A549 (cell line): ENCODE data around the gene PFKFB4. TPM values are rescaled to one million over a fixed set of nuclear protein-coding genes. Genes with fewer than 3 reads are reported as not detected.

Source experiments
- ATAC-seq, 2 experiments: fragments of 200-7000 bp in 1 of 2; fragments of >200 bp in 1 of 2; cut with Nextera tagmentation in 1 of 2; cut with Tn5 transposase in 1 of 2; 3 replicates each; pipeline versions ENCODE4 v1.8.0 to v1.9.1; 2018 to 2020; ENCODE audit warnings: mild to moderate bottlenecking in 1 of 2, moderate library complexity in 1 of 2
- CTCF ChIA-PET: fragments of 300-600 bp; sonication (Branson Sonifier 250); formaldehyde crosslinking; extraction: SDS; loops from one replicate; lab custom pipeline; 2021; ENCODE audit warnings: antibody characterized with exemption, inconsistent platforms; lab: Yijun Ruan, JAX
- POLR2A ChIA-PET: fragments of 350-600 bp; formaldehyde crosslinking; extraction: SDS; loops from one replicate; lab custom pipeline; 2021; ENCODE audit warnings: antibody characterized with exemption, inconsistent platforms; lab: Yijun Ruan, JAX
- DNase-seq, 2 experiments: peaks; one replicate each; pipeline versions ENCODE4 v3.0.0 to v3.0.0-alpha.2; 2011 to 2016; ENCODE audit warnings: low read depth in 1 of 2, low spot score in 1 of 2
- FAIRE-seq: peaks from 2 replicates; lab custom pipeline; 2011; peaks lifted over from hg19 to GRCh38; lab: Jason Lieb, UNC
- H3K27ac ChIP-seq, 2 experiments: fragments of >200 bp; sonication (Bioruptor Twin); formaldehyde crosslinking; 3 replicates each; pipeline ENCODE4 v1.5.1; 2016 to 2017
- H3K4me1 ChIP-seq: fragments of >200 bp; sonication (Bioruptor Twin); formaldehyde crosslinking; 3 replicates; pipeline ENCODE4 v1.6.1; 2016
- H3K4me2 ChIP-seq: fragments of >200 bp; sonication (Bioruptor Twin); formaldehyde crosslinking; 3 replicates; pipeline ENCODE4 v1.6.1; 2016
- H3K4me3 ChIP-seq: fragments of >200 bp; sonication (Bioruptor Twin); formaldehyde crosslinking; 3 replicates; pipeline ENCODE4 v1.5.1; 2016
- H3K9me3 ChIP-seq: fragments of >200 bp; sonication (Bioruptor Twin); formaldehyde crosslinking; 3 replicates; pipeline ENCODE4 v1.6.1; 2016
- BCL3 ChIP-seq: fragments of >200 bp; sonication (Bioruptor Twin); formaldehyde crosslinking; IDR thresholded peaks from 3 replicates; pipeline ENCODE4 v1.6.1; 2016
- BHLHE40 ChIP-seq: IDR thresholded peaks from 2 replicates; pipeline ENCODE4 v1.6.1; 2012; ENCODE audit warnings: low read depth, low read length, inconsistent platforms
- CBX8 ChIP-seq: fragments of 200-600 bp; sonication (generic); IDR thresholded peaks from 2 replicates; pipeline ENCODE4 v1.6.1; 2016
- CEBPB ChIP-seq, 2 experiments: fragments of >200 bp in 1 of 2; sonication (Bioruptor Twin) in 1 of 2; formaldehyde crosslinking in 1 of 2; IDR thresholded peaks; 2 replicates each; pipeline ENCODE4 v1.6.1; 2012 to 2016
- EHF ChIP-seq: fragments of 250-450 bp; sonication (Bioruptor Pico); IDR thresholded peaks from 2 replicates; pipeline ENCODE4 v1.5.0; 2020; ENCODE audit warnings: mild to moderate bottlenecking
- EP300 ChIP-seq, 2 experiments: fragments of >200 bp; sonication (Bioruptor Twin); formaldehyde crosslinking; IDR thresholded peaks; 2 replicates in 1 of 2; 3 replicates in 1 of 2; pipeline ENCODE4 v1.6.1; 2016 to 2017
- HDAC2 ChIP-seq: fragments of 200-600 bp; sonication (generic); IDR thresholded peaks from 2 replicates; pipeline ENCODE4 v1.6.1; 2016
- HES2 ChIP-seq: fragments of >200 bp; sonication (Bioruptor Twin); formaldehyde crosslinking; IDR thresholded peaks from 2 replicates; pipeline ENCODE4 v1.6.1; 2016
- HEYL ChIP-seq: fragments of 250-450 bp; sonication (Bioruptor Pico); IDR thresholded peaks from 2 replicates; pipeline ENCODE4 v1.8.0; 2021; ENCODE audit warnings: mild to moderate bottlenecking, moderate library complexity
- JUN ChIP-seq, 2 experiments: fragments of >200 bp; sonication (Bioruptor Twin); formaldehyde crosslinking; IDR thresholded peaks; 2 replicates in 1 of 2; 3 replicates in 1 of 2; pipeline ENCODE4 v1.6.1; 2016 to 2017
- KDM1A ChIP-seq: fragments of 200-600 bp; sonication (generic); IDR thresholded peaks from 2 replicates; pipeline ENCODE4 v1.6.1; 2016; ENCODE audit warnings: low read depth, mild to moderate bottlenecking
- KDM5A ChIP-seq: fragments of 200-600 bp; sonication (generic); IDR thresholded peaks from 2 replicates; pipeline ENCODE4 v1.6.1; 2016; ENCODE audit warnings: antibody characterized with exemption, mild to moderate bottlenecking
- MAZ ChIP-seq: fragments of 150-350 bp; IDR thresholded peaks from 2 replicates; pipeline ENCODE4 v1.6.1; 2014; ENCODE audit warnings: antibody characterized with exemption, low read depth, low read length, borderline replicate concordance
- NR3C1 ChIP-seq: fragments of >200 bp; sonication (Bioruptor Twin); formaldehyde crosslinking; IDR thresholded peaks from 3 replicates; pipeline ENCODE4 v1.6.1; 2017
- PHF8 ChIP-seq: fragments of 200-600 bp; sonication (generic); IDR thresholded peaks from 2 replicates; pipeline ENCODE4 v1.6.1; 2016; ENCODE audit warnings: low read depth, mild to moderate bottlenecking, antibody characterized with exemption, moderate library complexity, borderline replicate concordance
- POLR2A ChIP-seq: IDR thresholded peaks from 2 replicates; pipeline ENCODE4 v1.6.1; 2012; ENCODE audit warnings: mild to moderate bottlenecking, low read length
- POLR2AphosphoS2 ChIP-seq: conservative IDR thresholded peaks from 2 replicates; pipeline ENCODE4 v1.6.1; 2012; ENCODE audit warnings: low read length, improper control_type of control experiment, inconsistent platforms
- RCOR1 ChIP-seq: fragments of 150-350 bp; IDR thresholded peaks from 2 replicates; pipeline ENCODE4 v1.6.1; 2014; ENCODE audit warnings: antibody characterized with exemption, low read length, low read depth
- SMC3 ChIP-seq: fragments of >200 bp; sonication (Bioruptor Twin); formaldehyde crosslinking; IDR thresholded peaks from 3 replicates; pipeline ENCODE4 v1.6.1; 2018; ENCODE audit warnings: inconsistent platforms
- TFCP2L1 ChIP-seq: fragments of 250-450 bp; sonication (Bioruptor Pico); IDR thresholded peaks from 2 replicates; pipeline ENCODE4 v1.5.0; 2021; ENCODE audit warnings: mild to moderate bottlenecking
- ZC3H11A ChIP-seq: fragments of 450-650 bp; IDR thresholded peaks from 2 replicates; pipeline ENCODE4 v1.6.1; 2014; ENCODE audit warnings: antibody characterized with exemption, mild to moderate bottlenecking
- ZNF302 ChIP-seq: fragments of 250-450 bp; sonication (Bioruptor Pico); IDR thresholded peaks from 2 replicates; pipeline ENCODE4 v1.9.0; 2021; ENCODE audit warnings: inconsistent platforms, mild to moderate bottlenecking, moderate library complexity
- ZSCAN20 ChIP-seq: fragments of 250-450 bp; sonication (Bioruptor Pico); IDR thresholded peaks from 2 replicates; pipeline ENCODE4 v1.8.0; 2022; ENCODE audit warnings: mild to moderate bottlenecking, moderate library complexity
- WGBS: methylation state at CpG from one replicate; pipeline ENCODE4 v1.1.6; 2017; ENCODE audit errors: missing lambda C conversion rate; 5-methylcytosine and 5-hydroxymethylcytosine counted together
- polyA plus RNA-seq, 4 experiments: library from polyadenylated mRNA; depleted of rRNA in 3 of 4; stranded (reverse); fragments of >200 nt; fragmentation: RNase III in 1 of 4; extraction: RNeasy Plus Mini Kit Qiagen cat#74134 plus additional on column Dnase treatment in 1 of 4; gene quantifications; 2 replicates in 3 of 4; 3 replicates in 1 of 4; pipeline ENCODE4 v1.2.3, GENCODE V29; 2011 to 2017
- TF ChIP-seq, protein P1 (sequence below): fragments of 250-450 bp; sonication (Bioruptor Pico); IDR thresholded peaks from 2 replicates; pipeline ENCODE4 v1.5.0; 2021; ENCODE audit warnings: mild to moderate bottlenecking, moderate library complexity, borderline replicate concordance
- TF ChIP-seq, protein P2 (sequence below): fragments of 250-450 bp; sonication (Bioruptor Pico); IDR thresholded peaks from 2 replicates; pipeline ENCODE4 v1.5.0; 2020; ENCODE audit warnings: low read depth, mild to moderate bottlenecking, moderate library complexity

The PFKFB4 gene
- polyA plus RNA-seq, 2 of the 4 experiments (the other 2 are of a cell fraction), result 8.4 to 20.9 TPM

- Histone ChIP-seq H3K4me1 (no peaks in the 10 kb centered on the region), H3K27ac (no peak overlapping the region), H3K9me3 (no peaks in the 10 kb centered on the region), H3K4me2 (no peak overlapping the region), H3K4me3 (no peak overlapping the region)
- no peak for TF ChIP-seq ZC3H11A
- TF ChIP-seq JUN (IDR thresholded peaks at IDR 0.05), result no peak
- TF ChIP-seq KDM5A, result no peak
- no peak for TF ChIP-seq ZNF302 (CRISPR knock-in tag)
- TF ChIP-seq NR3C1, result no peak
- no peak for TF ChIP-seq HEYL (CRISPR knock-in tag)
- no peak for TF ChIP-seq TFCP2L1 (CRISPR knock-in tag)
- no peak for TF ChIP-seq KDM1A
- TF ChIP-seq EP300 (IDR thresholded peaks at IDR 0.05), result no peak
- ATAC-seq (no peak), DNase-seq (no peak), FAIRE-seq (no peak)
- WGBS, result 100% methylated on average over 2 of the region's 17 CpGs
- CTCF ChIA-PET, result interaction anchor here (1.8 kb wide), 1 partner anchor 17 kb away, joined by 5 read pairs; no protein-coding TSS in a partner anchor
- POLR2A ChIA-PET, result no interaction called here
Observed at GRCh38 chr3:48575366-48575765, 18.8 kb upstream of the PFKFB4 start.

- Histone ChIP-seq H3K4me2 (no peak overlapping the region), H3K4me1 (no peaks in the 10 kb centered on the region; the same call in 2 of the 3 replicates), H3K9me3 (no peaks in the 10 kb centered on the region), H3K27ac (no peak overlapping the region; a peak in 1 of 6 replicates), H3K4me3 (no peak overlapping the region)
- ATAC-seq (peak in 1 of 2 experiments; percentile 0; a peak in 1 of 6 replicates), FAIRE-seq (no peak), DNase-seq (no peak)
- ChIA-PET CTCF (interaction anchor here (1.8 kb wide), 1 partner anchor 16 kb away, joined by 5 read pairs; no protein-coding TSS in a partner anchor), POLR2A (no interaction called here)
- TF ChIP-seq RCOR1 (no peak), ZC3H11A (no peak), BHLHE40 (no peak)
- WGBS, result 97% methylated on average over 5 of the region's 10 CpGs
Observed at GRCh38 chr3:48573973-48574585, 17.5 kb upstream of the PFKFB4 start.

DNA sequence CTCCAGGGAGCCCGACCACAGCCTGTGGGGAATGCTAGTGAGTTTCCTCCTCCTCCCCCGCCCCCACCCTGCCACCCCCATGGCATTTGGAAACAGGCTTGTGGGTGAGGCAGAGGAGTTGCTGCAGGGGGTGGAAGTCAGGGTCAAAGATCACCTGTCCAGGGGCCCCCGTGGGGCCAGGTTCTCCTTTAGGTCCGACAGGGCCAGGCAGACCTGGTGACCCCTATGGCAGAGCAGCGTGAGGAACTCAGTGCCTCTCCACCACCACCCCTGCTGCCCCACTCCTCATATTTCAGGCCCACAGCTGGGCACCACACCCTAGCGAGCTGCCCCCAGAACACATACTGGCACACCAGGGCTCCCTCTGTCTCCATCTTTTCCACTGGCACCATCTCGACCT is 15.9 kb upstream of the PFKFB4 start:
- Histone ChIP-seq H3K27ac (peak overlapping the region in 1 of 2 experiments; percentile 21; a peak in 1 of 6 replicates), H3K4me1 (peaks cover 13% of the 10 kb centered on the region), H3K4me3 (no peak overlapping the region), H3K9me3 (no peaks in the 10 kb centered on the region), H3K4me2 (no peak overlapping the region)
- POLR2A ChIA-PET, result no interaction called here
- WGBS, result 85% methylated on average over 4 of the region's 7 CpGs
- TF ChIP-seq BCL3 (no peak), POLR2AphosphoS2 (no peak), JUN (IDR thresholded peaks at IDR 0.05) (no peak), CEBPB (IDR thresholded peaks at IDR 0.05) (no peak), ZSCAN20 (CRISPR knock-in tag) (no peak), PHF8 (no peak), HEYL (CRISPR knock-in tag) (no peak), MAZ (no peak), EHF (CRISPR knock-in tag) (no peak), POLR2A (no peak), SMC3 (no peak), HES2 (no peak), TFCP2L1 (CRISPR knock-in tag) (no peak), HDAC2 (no peak), NR3C1 (no peak), CBX8 (no peak)
- TF ChIP-seq, protein P1, sequence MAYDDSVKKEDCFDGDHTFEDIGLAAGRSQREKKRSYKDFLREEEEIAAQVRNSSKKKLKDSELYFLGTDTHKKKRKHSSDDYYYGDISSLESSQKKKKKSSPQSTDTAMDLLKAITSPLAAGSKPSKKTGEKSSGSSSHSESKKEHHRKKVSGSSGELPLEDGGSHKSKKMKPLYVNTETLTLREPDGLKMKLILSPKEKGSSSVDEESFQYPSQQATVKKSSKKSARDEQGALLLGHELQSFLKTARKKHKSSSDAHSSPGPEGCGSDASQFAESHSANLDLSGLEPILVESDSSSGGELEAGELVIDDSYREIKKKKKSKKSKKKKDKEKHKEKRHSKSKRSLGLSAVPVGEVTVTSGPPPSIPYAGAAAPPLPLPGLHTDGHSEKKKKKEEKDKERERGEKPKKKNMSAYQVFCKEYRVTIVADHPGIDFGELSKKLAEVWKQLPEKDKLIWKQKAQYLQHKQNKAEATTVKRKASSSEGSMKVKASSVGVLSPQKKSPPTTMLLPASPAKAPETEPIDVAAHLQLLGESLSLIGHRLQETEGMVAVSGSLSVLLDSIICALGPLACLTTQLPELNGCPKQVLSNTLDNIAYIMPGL, result no peak
- TF ChIP-seq, protein P2, sequence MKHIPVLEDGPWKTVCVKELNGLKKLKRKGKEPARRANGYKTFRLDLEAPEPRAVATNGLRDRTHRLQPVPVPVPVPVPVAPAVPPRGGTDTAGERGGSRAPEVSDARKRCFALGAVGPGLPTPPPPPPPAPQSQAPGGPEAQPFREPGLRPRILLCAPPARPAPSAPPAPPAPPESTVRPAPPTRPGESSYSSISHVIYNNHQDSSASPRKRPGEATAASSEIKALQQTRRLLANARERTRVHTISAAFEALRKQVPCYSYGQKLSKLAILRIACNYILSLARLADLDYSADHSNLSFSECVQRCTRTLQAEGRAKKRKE (CRISPR knock-in tag), result no peak
- DNase-seq, result no peak
- ATAC-seq, result no peak
- no peak for FAIRE-seq
- CTCF ChIA-PET, result no interaction called here
